Smooth muscle cell (in vitro differentiated cells): ENCODE data around the gene LYPD6B. TPM values are rescaled to one million over a fixed set of nuclear protein-coding genes. Genes with fewer than 3 reads are reported as not detected.

ENCODE experiments used
- DNase-seq: peaks from one replicate; lab custom pipeline; 2025; ENCODE audit not compliant: unreplicated experiment; lab: John Stamatoyannopoulos, UW
- H2AFZ ChIP-seq: fragments of 200-600 bp; sonication (generic); 2 replicates; pipeline ENCODE4 v1.6.0; 2016; ENCODE audit warnings: antibody characterized with exemption, low read depth, mild to moderate bottlenecking
- H3F3A ChIP-seq: fragments of 200-600 bp; sonication (generic); 2 replicates; pipeline ENCODE4 v1.6.0; 2017; ENCODE audit warnings: antibody characterized with exemption, low read depth
- H3K27ac ChIP-seq: fragments of 200-600 bp; sonication (generic); 2 replicates; pipeline ENCODE4 v1.5.1; 2016; ENCODE audit warnings: low read depth, mild to moderate bottlenecking
- H3K27me3 ChIP-seq: fragments of 200-600 bp; sonication (generic); 2 replicates; pipeline ENCODE4 v1.6.1; 2016; ENCODE audit warnings: low read depth, mild to moderate bottlenecking
- H3K36me3 ChIP-seq: fragments of 200-600 bp; sonication (generic); 2 replicates; pipeline ENCODE4 v1.5.1; 2016; ENCODE audit warnings: low read depth
- H3K4me1 ChIP-seq: fragments of 200-600 bp; sonication (generic); 2 replicates; pipeline ENCODE4 v1.5.1; 2016; ENCODE audit warnings: low read depth
- H3K4me2 ChIP-seq: fragments of 200-600 bp; sonication (generic); 2 replicates; pipeline ENCODE4 v1.6.0; 2016; ENCODE audit warnings: mild to moderate bottlenecking
- H3K4me3 ChIP-seq: fragments of 200-600 bp; sonication (generic); 2 replicates; pipeline ENCODE4 v1.5.1; 2016; ENCODE audit warnings: mild to moderate bottlenecking
- H3K79me2 ChIP-seq: fragments of 200-600 bp; sonication (generic); 2 replicates; pipeline ENCODE4 v1.6.0; 2016; ENCODE audit warnings: low read depth, mild to moderate bottlenecking
- H3K9ac ChIP-seq: fragments of 200-600 bp; sonication (generic); 2 replicates; pipeline ENCODE4 v1.6.0; 2016; ENCODE audit warnings: low read depth
- H3K9me3 ChIP-seq: fragments of 200-600 bp; sonication (generic); replicated peaks from 2 replicates; pipeline ENCODE4 v1.5.1; 2016; ENCODE audit warnings: low read depth
- H4K20me1 ChIP-seq: fragments of 200-600 bp; sonication (generic); 2 replicates; pipeline ENCODE4 v1.6.0; 2016; ENCODE audit warnings: low read depth
- CTCF ChIP-seq: fragments of 200-600 bp; sonication (generic); IDR thresholded peaks from 2 replicates; pipeline ENCODE4 v1.5.1; 2017; ENCODE audit warnings: borderline replicate concordance, mild to moderate bottlenecking, antibody characterized with exemption; ENCODE audit not compliant: insufficient read depth, poor library complexity, severe bottlenecking
- WGBS: methylation state at CpG from one replicate; pipeline ENCODE4 v1.1.7; 2016; ENCODE audit warnings: low lambda C conversion rate; 5-methylcytosine and 5-hydroxymethylcytosine counted together
- polyA plus RNA-seq: library from polyadenylated mRNA; unstranded; fragments of >200 nt; fragmentation: Nextera tagmentation; extraction: Ambion mirVana; gene quantifications from 2 replicates; pipeline ENCODE4 v1.2.1, GENCODE V29; 2016
- total RNA-seq: library from RNA; depleted of rRNA; stranded (reverse); fragments of >200 nt; gene quantifications from 2 replicates; pipeline ENCODE4 v1.2.3, GENCODE V29; 2014

The LYPD6B gene
- total and polyA plus RNA-seq, 2 experiments from 2014 or later = 4.9 to 10.6 TPM

GRCh38 chr2:149164296-149164695 is 125.8 kb downstream of the LYPD6B start:
- H3K9me3 ChIP-seq = no peaks in the 10 kb centered on the region
- no peak overlapping the region for H3K27ac ChIP-seq
- H3K9ac ChIP-seq = no peak overlapping the region
- no peak overlapping the region for H3K4me3 ChIP-seq
- DNase-seq = no peak
- no peak overlapping the region for H2AFZ ChIP-seq
- peaks cover 4% of the 10 kb centered on the region for H3K27me3 ChIP-seq
- no peaks in the 10 kb centered on the region for H3K36me3 ChIP-seq
- H4K20me1 ChIP-seq = no peaks in the 10 kb centered on the region
- H3K4me1 ChIP-seq = peaks cover 16% of the 10 kb centered on the region
- H3F3A ChIP-seq = peaks cover 2% of the 10 kb centered on the region
- H3K4me2 ChIP-seq = no peak overlapping the region
- H3K79me2 ChIP-seq = no peaks in the 10 kb centered on the region
- no peak for TF ChIP-seq CTCF
- 94% methylated on average over 1 of the region's 1 CpG for WGBS

GRCh38 chr2:149164827-149165226 is 126.3 kb downstream of the LYPD6B start:
- Histone ChIP-seq H3K36me3 (no peaks in the 10 kb centered on the region), H3K4me1 (peaks cover 16% of the 10 kb centered on the region), H3K4me2 (no peak overlapping the region), H4K20me1 (no peaks in the 10 kb centered on the region), H3K9ac (no peak overlapping the region), H3K27ac (no peak overlapping the region), H3K27me3 (peaks cover 4% of the 10 kb centered on the region), H3K4me3 (no peak overlapping the region), H3F3A (peaks cover 2% of the 10 kb centered on the region), H2AFZ (no peak overlapping the region), H3K79me2 (no peaks in the 10 kb centered on the region), H3K9me3 (no peaks in the 10 kb centered on the region)
- no peak for TF ChIP-seq CTCF
- no peak for DNase-seq

GRCh38 chr2:149167001-149167780 is 128.7 kb downstream of the LYPD6B start:
- no peaks in the 10 kb centered on the region for H3K36me3 ChIP-seq
- DNase-seq = no peak

More at GRCh38 chr2:149167001-149167780, 128.7 kb downstream of the LYPD6B start:
- Histone ChIP-seq H3K4me1 (peaks cover 11% of the 10 kb centered on the region), H3F3A (no peaks in the 10 kb centered on the region), H4K20me1 (no peaks in the 10 kb centered on the region), H3K9ac (no peak overlapping the region), H3K9me3 (no peaks in the 10 kb centered on the region), H3K27me3 (peaks cover 4% of the 10 kb centered on the region), H3K4me3 (no peak overlapping the region), H3K4me2 (peak overlapping the region; percentile 52), H3K79me2 (no peaks in the 10 kb centered on the region), H3K27ac (peak overlapping the region; percentile 82), H2AFZ (no peak overlapping the region)
- WGBS = 26% methylated on average over 5 of the region's 5 CpGs
- TF ChIP-seq CTCF = no peak
